ENCODE results near the gene CNGA2.

Gene CNGA2

DNA sequence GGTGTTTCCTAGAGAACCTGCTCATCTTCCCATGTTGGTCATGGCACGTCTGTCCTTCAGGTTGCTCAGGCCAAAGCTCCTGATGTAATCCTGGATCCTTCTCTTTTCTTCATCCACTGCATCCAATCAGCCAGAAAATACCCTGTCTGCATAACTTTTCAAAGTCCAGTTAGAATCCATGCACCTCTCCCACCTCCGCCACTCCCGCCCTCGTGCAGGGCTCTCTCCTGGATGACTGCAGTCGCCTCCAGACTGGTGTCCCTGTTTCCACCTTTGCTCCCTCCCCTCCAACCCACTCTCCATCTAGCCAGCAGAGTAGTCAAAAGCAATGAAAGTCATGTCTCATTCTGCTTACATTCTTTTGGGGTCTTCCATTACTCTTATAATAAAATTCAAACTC is 16.0 kb downstream of the CNGA2 start:
- Histone ChIP-seq H3K4me1 (ENCODE audit: low read length) (no peaks in the 10 kb centered on the region), H3K9ac (ENCODE audit: low read length) (no peak overlapping the region), H3K27ac (ENCODE audit: low read length) (no peak overlapping the region), H3K4me2 (ENCODE audit: low read depth, low read length) (no peak overlapping the region), H3F3A (ENCODE audit: insufficient read depth, low read length) (no peaks in the 10 kb centered on the region), H3K36me3 (replicated peaks; ENCODE audit: insufficient read depth, low read length) (no peaks in the 10 kb centered on the region), H2AFZ (ENCODE audit: low read length) (no peak overlapping the region), H3K4me3 (ENCODE audit: low read length) (no peak overlapping the region), H3K9me3 (replicated peaks; ENCODE audit: insufficient read depth, low read length) (no peaks in the 10 kb centered on the region), H3K9me2 (replicated peaks; ENCODE audit: insufficient read depth, low read length) (no peaks in the 10 kb centered on the region), H3K27me3 (replicated peaks; ENCODE audit: insufficient read depth, low read length) (no peaks in the 10 kb centered on the region), H4K20me1 (ENCODE audit: insufficient read depth, low read length) (no peaks in the 10 kb centered on the region), H3K79me2 (ENCODE audit: low read length) (no peaks in the 10 kb centered on the region)
- no peak for DNase-seq
- TF ChIP-seq CTCF (IDR thresholded peaks at IDR 0.05; ENCODE audit: low read length) (no peak), EZH2 (optimal IDR thresholded peaks at IDR 0.05; ENCODE audit: low read depth, low read length) (no peak), EZH2phosphoT487 (IDR thresholded peaks at IDR 0.05; ENCODE audit: low read length) (no peak)

GRCh38 chrX:151752847-151753246 is 18.3 kb downstream of the CNGA2 start:
- Histone ChIP-seq H3K9me2 (replicated peaks; ENCODE audit: insufficient read depth, low read length) (no peaks in the 10 kb centered on the region), H3K9me3 (replicated peaks; ENCODE audit: insufficient read depth, low read length) (no peaks in the 10 kb centered on the region), H3K4me3 (ENCODE audit: low read length) (no peak overlapping the region), H3K79me2 (ENCODE audit: low read length) (no peaks in the 10 kb centered on the region), H3K4me1 (ENCODE audit: low read length) (no peaks in the 10 kb centered on the region), H2AFZ (ENCODE audit: low read length) (no peak overlapping the region), H3K36me3 (replicated peaks; ENCODE audit: insufficient read depth, low read length) (no peaks in the 10 kb centered on the region), H3K9ac (ENCODE audit: low read length) (no peak overlapping the region), H3K27ac (ENCODE audit: low read length) (no peak overlapping the region), H3K4me2 (ENCODE audit: low read depth, low read length) (no peak overlapping the region), H3K27me3 (replicated peaks; ENCODE audit: insufficient read depth, low read length) (no peaks in the 10 kb centered on the region), H3F3A (ENCODE audit: insufficient read depth, low read length) (no peaks in the 10 kb centered on the region), H4K20me1 (ENCODE audit: insufficient read depth, low read length) (no peaks in the 10 kb centered on the region)
- TF ChIP-seq CTCF (IDR thresholded peaks at IDR 0.05; ENCODE audit: low read length) (no peak), EZH2phosphoT487 (IDR thresholded peaks at IDR 0.05; ENCODE audit: low read length) (no peak), EZH2 (optimal IDR thresholded peaks at IDR 0.05; ENCODE audit: low read depth, low read length) (no peak)
- no peak for DNase-seq

- H3K4me1 ChIP-seq (ENCODE audit: low read length): no peaks in the 10 kb centered on the region
- no peak overlapping the region for H3K27ac ChIP-seq (ENCODE audit: low read length)
- peak; percentile 31 for DNase-seq
- no peaks in the 10 kb centered on the region for H4K20me1 ChIP-seq (ENCODE audit: insufficient read depth, low read length)
- no peaks in the 10 kb centered on the region for H3K79me2 ChIP-seq (ENCODE audit: low read length)
- no peaks in the 10 kb centered on the region for H3K27me3 ChIP-seq (replicated peaks; ENCODE audit: insufficient read depth, low read length)
- TF ChIP-seq EZH2 (optimal IDR thresholded peaks at IDR 0.05; ENCODE audit: low read depth, low read length): no peak
- no peak for TF ChIP-seq EZH2phosphoT487 (IDR thresholded peaks at IDR 0.05; ENCODE audit: low read length)
- TF ChIP-seq CTCF (IDR thresholded peaks at IDR 0.05; ENCODE audit: low read length): peak; percentile 48
- H3K4me3 ChIP-seq (ENCODE audit: low read length): no peak overlapping the region
- no peak overlapping the region for H2AFZ ChIP-seq (ENCODE audit: low read length)
- no peaks in the 10 kb centered on the region for H3F3A ChIP-seq (ENCODE audit: insufficient read depth, low read length)
- H3K9me2 ChIP-seq (replicated peaks; ENCODE audit: insufficient read depth, low read length): no peaks in the 10 kb centered on the region
- no peaks in the 10 kb centered on the region for H3K9me3 ChIP-seq (replicated peaks; ENCODE audit: insufficient read depth, low read length)
- no peak overlapping the region for H3K9ac ChIP-seq (ENCODE audit: low read length)
- no peaks in the 10 kb centered on the region for H3K36me3 ChIP-seq (replicated peaks; ENCODE audit: insufficient read depth, low read length)
- no peak overlapping the region for H3K4me2 ChIP-seq (ENCODE audit: low read depth, low read length)
These were observed 18.9 kb downstream of the CNGA2 start for GRCh38 chrX:151753313-151754046.

Measured in MM.1S (cell line).